Measurements from ENCODE around the gene C9orf152. TPM values are rescaled to one million over a fixed set of nuclear protein-coding genes. Genes with fewer than 3 reads are reported as not detected.

The C9orf152 gene
- total RNA-seq, 1 donor from 2014 or later: not detected

DNA sequence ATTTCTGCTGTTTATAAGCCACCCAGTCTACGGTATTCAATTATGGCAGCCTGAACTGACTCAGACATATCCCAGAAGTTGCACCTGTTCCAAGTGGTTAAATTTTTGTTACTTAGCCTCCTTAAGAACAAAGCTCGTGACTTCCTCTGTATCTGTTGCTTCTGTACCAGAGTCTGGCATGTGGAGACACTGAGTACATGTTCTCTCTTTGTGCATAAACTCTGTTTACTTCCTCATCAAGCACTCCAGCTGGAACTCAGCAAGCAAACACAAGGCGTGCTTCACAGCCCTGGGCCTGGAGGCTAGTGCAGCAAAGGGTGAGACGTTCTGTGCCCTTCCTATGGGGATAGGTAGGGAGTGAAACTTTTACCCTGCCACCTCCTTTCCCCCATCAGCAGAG lies 19.0 kb downstream of the C9orf152 start:
- no peak overlapping the region for H3K4me3 ChIP-seq (ENCODE audit: low read depth, low read length)
- DNase-seq (ENCODE audit: low read depth): no peak
- TF ChIP-seq, protein P1, sequence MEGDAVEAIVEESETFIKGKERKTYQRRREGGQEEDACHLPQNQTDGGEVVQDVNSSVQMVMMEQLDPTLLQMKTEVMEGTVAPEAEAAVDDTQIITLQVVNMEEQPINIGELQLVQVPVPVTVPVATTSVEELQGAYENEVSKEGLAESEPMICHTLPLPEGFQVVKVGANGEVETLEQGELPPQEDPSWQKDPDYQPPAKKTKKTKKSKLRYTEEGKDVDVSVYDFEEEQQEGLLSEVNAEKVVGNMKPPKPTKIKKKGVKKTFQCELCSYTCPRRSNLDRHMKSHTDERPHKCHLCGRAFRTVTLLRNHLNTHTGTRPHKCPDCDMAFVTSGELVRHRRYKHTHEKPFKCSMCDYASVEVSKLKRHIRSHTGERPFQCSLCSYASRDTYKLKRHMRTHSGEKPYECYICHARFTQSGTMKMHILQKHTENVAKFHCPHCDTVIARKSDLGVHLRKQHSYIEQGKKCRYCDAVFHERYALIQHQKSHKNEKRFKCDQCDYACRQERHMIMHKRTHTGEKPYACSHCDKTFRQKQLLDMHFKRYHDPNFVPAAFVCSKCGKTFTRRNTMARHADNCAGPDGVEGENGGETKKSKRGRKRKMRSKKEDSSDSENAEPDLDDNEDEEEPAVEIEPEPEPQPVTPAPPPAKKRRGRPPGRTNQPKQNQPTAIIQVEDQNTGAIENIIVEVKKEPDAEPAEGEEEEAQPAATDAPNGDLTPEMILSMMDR (conservative IDR thresholded peaks at IDR 0.05; ENCODE audit: low read depth, low read length): no peak

DNA sequence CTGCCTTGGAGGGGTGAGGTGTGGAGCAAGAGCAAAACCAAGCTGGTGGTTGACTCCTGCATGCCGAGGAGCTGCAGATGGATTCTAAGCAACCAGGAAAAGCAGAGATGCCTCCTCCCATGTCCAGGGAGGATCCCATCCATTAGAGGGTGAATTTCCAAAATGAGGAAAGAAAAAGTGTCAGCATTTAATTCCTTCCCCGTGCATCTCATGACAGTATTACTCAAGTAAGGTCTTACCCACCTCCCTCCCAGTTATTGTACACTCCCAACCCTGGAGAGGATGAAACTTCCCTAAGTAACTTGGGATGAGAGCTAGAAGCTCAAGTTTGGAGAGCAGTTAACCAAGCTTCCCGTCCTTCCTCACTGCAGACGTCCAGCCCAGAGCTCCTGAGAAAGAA lies 19.9 kb downstream of the C9orf152 start:
- no peak for DNase-seq (ENCODE audit: low read depth)
- TF ChIP-seq, protein P1 (conservative IDR thresholded peaks at IDR 0.05; ENCODE audit: low read depth, low read length): no peak
- H3K4me3 ChIP-seq (ENCODE audit: low read depth, low read length): no peak overlapping the region

DNA sequence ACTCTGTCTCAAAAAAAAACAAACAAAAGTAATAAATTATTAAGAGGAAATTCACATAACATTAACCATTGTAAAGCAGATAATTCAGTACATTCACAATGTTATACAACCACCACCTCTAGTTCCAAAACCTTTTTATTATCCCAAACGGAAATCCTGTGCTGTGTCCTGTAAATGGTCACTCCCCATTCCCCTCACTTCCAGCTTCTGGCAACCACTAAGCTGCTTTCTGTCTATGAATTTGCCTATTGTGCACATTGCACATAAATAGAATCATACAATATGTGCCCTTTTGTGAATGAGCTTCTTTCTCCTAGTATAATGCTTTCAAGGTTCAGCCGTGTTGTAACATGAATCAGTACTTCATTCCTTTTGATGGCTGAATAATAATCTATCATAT lies 20.8 kb downstream of the C9orf152 start:
- DNase-seq (ENCODE audit: low read depth): no peak
- H3K4me3 ChIP-seq (ENCODE audit: low read depth, low read length): no peak overlapping the region
- TF ChIP-seq, protein P1 (conservative IDR thresholded peaks at IDR 0.05; ENCODE audit: low read depth, low read length): no peak

DNA sequence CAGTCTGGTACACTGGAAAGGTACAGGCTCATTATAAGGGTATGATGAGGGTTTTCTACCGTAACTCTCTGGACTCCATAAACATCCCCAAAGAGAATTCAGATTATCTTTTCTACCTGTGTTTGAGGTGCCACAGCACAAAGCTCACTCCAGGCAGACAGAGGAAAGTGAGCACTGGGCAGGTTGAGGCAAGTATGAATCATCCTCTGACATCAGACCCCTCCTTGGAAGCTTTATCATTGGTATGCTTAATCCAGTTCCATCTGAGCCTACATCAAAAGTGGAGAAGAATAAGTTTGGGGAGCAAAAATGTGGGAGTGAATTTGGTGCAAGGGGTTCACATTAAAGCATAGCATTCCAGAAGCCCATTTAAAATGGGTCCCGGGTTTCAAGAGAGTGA lies 21.7 kb downstream of the C9orf152 start:
- DNase-seq (ENCODE audit: low read depth): no peak
- TF ChIP-seq, protein P1 (conservative IDR thresholded peaks at IDR 0.05; ENCODE audit: low read depth, low read length): no peak
- no peak overlapping the region for H3K4me3 ChIP-seq (ENCODE audit: low read depth, low read length)

DNA sequence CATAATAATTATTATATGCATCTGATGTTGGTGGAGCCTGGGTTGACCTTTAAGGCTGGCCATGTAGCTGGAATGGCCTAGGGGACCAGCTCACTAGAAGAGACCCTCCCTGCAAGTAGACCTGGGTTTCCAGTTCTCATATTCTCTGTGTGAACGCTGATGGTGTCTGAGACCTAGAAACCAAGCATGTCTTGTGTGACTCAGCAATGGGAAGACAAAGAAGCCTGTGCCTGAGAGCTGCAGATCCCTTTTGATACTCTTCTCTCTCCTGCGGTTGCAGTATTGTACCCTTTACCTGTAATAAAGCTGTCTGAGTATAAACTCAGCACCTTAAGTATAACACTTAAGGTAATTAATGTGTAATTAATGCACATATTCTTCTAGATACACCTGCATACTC lies 22.2 kb downstream of the C9orf152 start:
- DNase-seq (ENCODE audit: low read depth): no peak
- H3K4me3 ChIP-seq (ENCODE audit: low read depth, low read length): no peak overlapping the region
- TF ChIP-seq, protein P1 (conservative IDR thresholded peaks at IDR 0.05; ENCODE audit: low read depth, low read length): no peak

DNA sequence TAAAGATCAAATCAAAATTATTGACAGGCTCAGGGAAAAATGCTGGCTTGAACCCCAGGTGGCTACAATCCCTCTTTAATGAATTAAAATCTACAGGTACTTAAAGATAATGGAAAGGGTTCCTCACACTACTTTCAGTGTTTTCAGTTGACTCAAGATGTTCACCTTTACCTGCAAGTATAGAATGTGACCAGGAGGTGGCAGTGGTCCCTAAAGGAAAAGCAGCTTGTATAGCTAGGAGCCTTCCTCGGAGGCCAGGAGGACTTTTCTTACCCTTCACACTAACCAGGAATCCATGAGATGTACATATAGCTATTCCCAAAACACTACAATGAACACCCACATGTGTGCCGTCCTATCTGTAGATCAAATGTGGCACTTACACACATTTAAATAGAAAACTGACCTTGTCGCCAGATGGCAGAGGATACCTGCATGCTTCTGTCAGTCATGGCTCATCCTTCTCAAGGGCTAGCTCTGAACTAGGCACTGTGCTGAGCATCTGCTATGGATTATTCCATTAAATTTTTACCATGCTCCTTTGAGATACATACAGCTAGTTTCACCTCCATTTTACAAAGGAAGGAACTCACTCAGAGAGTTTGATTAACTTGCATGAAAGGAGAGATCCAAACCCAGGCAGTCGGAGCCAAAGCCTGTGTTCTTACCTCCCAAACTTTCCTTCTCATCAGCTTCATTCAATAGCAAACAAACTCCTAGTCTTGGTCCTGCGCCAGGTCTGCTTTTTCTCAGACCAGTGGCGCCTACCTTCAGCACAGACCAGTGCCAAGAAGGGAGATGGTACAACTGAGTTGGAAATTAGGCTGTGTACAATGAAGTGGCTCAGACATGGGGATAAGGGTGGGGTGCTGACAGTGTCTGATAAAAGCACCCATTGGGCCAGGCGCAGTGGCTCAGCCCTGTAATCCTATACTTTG lies 24.5 kb downstream of the C9orf152 start:
- TF ChIP-seq, protein P1 (conservative IDR thresholded peaks at IDR 0.05; ENCODE audit: low read depth, low read length): peak; percentile 86
- DNase-seq (ENCODE audit: low read depth): no peak

More for the DNA sequence above, 24.5 kb downstream of the C9orf152 start:
- no peak overlapping the region for H3K4me3 ChIP-seq (ENCODE audit: low read depth, low read length)

All from epithelial cell of proximal tubule (primary cell).